LNCAP (cell line): ENCODE measurements around the gene ANKS6.

Experiments
- TF ChIP-seq, protein P1 (sequence below): fragments of 450-650 bp; IDR thresholded peaks from 2 replicates; pipeline ENCODE4 v1.5.1; 2017; ENCODE audit warnings: mild to moderate bottlenecking

Gene ANKS6

DNA sequence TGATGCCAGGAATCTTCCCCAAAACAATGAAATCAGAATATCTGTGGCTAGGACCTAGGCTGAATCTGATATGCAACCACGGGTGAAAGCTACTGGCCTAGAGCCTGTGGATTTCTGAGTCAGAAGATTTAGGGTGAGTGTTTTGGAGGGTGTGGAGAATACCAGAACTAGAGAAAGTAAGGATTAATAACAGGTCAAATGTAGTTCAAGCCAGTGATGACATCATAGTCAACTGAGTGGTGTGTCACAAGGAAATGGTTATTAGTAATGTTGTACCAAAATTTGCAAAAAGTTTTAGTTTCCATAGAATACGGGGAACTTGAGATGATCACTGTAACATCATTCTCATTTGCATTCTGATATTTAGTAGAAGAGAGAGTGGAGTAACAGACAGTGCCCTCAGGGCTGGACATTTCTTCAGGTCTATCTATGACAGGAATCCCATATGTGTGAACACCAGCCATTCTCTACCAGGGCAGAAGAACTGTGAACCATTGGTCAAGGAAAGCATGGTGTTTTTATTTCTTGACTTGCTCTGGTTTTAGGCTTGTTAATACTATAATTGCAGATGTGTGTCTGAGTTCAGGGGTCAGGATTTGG is 14.8 kb upstream of the ANKS6 start:
- TF ChIP-seq, protein P1, sequence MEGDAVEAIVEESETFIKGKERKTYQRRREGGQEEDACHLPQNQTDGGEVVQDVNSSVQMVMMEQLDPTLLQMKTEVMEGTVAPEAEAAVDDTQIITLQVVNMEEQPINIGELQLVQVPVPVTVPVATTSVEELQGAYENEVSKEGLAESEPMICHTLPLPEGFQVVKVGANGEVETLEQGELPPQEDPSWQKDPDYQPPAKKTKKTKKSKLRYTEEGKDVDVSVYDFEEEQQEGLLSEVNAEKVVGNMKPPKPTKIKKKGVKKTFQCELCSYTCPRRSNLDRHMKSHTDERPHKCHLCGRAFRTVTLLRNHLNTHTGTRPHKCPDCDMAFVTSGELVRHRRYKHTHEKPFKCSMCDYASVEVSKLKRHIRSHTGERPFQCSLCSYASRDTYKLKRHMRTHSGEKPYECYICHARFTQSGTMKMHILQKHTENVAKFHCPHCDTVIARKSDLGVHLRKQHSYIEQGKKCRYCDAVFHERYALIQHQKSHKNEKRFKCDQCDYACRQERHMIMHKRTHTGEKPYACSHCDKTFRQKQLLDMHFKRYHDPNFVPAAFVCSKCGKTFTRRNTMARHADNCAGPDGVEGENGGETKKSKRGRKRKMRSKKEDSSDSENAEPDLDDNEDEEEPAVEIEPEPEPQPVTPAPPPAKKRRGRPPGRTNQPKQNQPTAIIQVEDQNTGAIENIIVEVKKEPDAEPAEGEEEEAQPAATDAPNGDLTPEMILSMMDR: no peak

DNA sequence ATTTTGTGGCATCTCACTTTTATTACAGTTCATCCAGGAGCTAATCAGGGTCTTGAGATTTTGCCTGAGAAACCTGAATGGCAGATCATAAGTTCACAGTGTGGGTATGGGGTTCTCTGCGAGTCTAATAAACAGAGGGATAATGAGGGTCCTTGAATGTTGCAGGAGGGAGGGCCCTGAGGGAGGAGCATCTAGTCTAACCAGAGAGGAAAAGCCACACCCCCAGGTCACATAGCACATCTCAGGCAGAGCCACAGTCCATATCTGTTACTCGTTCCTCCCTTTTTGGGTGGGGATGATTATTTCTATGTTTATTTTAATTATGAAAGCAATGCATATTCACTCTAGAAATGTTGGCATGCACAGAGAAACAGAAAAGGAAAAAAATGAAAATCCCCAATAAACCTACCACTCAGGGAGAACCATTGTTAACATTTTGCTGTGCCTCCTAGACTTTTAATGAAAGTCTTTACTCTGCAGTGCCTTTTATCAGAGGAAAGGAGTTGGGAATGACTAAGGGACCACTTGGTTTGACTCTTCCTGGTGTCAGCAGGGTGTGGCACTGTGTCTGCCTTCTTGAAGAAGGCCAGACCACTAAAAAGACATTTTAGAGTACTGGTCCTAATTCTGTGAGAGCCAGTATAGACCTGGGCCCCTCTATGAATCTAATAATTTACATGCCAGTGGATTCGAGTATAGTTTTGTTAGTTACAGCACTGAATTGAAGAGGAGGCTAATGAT is 13.9 kb upstream of the ANKS6 start:
- TF ChIP-seq, protein P1: no peak

DNA sequence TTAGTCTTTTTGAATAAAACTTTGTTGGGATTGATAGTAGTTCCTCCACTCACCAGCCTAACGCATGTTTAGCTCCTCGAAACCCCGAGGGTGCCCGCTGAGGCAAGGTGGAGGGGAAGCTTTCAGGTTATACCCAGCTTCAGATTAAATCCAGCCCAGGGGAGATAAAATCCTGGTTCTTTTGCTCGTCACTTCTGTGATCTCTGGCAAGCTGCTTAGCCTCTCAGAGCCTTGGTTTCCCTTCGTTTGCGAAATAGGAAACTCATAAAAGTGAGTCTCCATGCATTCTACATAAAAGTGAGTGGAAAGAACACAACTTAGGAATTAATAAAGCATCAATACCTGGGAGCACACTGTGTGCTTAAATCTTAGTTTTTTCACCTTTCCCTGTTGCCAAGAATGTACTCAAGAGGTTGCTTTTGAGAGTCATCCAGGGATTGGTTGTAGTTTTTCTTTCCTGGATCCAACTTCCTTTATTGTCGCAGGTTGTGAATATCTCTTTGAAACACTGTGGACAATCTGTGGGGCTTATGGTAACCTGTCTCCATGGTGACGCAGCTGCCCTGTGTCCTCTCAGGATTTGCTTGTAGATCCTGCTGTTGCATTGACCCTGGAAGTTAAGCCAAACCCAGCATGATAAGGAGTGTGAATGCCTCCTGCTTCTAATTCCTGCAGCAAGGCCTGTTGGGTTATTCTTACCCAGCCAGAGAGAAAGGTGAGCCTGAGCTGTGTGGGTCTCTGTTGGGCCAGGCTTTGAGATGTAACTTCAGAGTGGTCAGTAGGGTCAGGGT is 13.2 kb upstream of the ANKS6 start:
- TF ChIP-seq, protein P1: no peak

DNA sequence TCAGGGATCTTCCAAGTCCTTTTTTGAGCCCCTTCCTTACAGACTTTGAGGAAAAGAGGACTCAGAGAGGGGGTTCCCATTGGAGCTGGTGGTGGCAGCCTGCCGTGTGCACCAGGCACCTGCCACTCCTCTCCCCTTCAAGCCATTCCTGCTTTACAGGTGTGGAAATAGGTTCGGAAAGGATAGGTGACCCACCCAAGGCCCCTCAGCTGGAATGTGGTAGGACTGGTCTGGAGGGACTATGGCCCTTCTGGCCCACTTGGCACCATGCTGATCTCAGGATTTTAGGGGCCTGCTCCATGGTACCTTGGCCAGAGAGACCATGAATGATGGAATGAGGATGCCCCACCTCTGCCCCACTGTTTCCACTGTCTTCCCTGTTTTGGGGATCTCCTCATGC is 12.5 kb upstream of the ANKS6 start:
- TF ChIP-seq, protein P1: no peak

DNA sequence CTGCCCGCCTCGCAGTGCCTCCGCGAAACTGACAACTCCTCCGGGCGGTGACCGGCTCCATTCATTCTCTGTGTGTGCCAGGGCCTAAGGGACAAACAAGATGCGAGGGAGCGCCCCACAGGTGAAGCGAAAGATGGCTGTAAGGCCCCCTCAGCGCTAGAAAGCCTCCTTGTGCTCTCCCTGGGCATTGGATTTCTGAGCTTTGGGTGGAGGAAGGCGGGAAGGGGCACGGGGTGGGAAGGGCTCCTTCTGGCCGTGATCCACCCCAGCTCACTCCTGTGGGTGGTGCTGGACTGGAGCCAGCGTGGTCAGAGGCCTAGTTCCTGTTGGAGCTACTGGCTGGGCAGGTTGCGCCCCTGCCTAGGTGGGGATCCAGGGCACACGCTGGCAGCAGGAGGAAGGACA is 12.1 kb upstream of the ANKS6 start:
- TF ChIP-seq, protein P1: no peak

DNA sequence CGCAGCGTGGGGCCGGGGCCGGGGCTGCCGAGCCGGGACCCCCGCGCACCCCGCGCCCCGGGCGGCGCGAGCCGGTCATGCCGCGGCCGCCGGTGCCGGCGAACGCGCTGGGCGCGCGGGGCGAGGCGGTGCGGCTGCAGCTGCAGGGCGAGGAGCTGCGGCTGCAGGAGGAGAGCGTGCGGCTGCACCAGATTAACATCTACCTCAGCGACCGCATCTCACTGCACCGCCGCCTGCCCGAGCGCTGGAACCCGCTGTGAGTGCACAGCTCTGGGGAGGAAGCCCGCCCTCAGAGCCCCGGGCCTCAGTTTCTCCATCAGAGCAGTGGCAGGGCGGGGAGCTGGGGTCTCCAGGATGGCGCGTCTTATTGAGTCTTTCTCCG is 11.4 kb upstream of the ANKS6 start:
- TF ChIP-seq, protein P1: 0 out of 2 replicates have a peak, but pooled peaks have one; percentile 4

DNA sequence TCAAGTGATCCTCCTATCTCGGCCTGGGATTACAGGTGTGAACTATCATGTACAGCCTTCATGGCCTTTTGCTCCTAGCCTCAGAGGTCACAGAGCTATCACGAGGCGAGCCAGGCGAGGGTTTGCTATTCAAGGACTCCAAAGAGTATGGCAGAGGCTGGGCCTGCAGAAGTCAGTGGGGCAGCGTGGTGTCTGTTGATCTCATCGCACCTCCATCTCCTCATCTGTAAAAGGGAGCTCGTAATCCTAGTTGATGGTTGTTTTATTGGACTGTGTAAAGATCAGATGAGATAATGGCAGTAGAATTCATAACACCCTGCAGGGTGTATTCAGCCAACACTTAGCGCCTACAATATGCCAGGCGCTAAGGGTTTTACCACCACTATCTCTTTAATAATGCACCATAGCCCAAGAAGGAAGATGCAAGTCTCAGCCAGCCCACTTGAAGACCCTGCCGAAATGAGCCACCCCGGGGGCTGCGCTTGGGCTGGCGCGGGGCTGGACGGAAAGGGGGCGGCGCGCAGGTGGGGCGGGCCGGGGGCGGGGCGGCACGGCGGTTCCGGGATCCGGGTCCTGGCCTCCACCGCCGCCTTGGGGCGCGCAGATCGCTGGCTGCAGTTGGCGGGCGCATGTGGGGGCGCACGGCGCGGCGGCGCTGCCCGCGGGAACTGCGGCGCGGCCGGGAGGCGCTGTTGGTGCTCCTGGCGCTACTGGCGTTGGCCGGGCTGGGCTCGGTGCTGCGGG is 10.9 kb upstream of the ANKS6 start, which contains the start of gene GALNT12:
GALNT12 (plus strand) TSS at position 601 of the 744 bp plus-strand sequence; CDS start at position 630, 29 bp downstream.
- TF ChIP-seq, protein P1: 0 out of 2 replicates have a peak, but pooled peaks have one; percentile 19
